Measurements from ENCODE around the gene ELK4. TPM values are rescaled to one million over a fixed set of nuclear protein-coding genes. Genes with fewer than 3 reads are reported as not detected.

ELK4 gene
- total RNA-seq, 1 donor from 2014 or later: 57.1 TPM

DNA sequence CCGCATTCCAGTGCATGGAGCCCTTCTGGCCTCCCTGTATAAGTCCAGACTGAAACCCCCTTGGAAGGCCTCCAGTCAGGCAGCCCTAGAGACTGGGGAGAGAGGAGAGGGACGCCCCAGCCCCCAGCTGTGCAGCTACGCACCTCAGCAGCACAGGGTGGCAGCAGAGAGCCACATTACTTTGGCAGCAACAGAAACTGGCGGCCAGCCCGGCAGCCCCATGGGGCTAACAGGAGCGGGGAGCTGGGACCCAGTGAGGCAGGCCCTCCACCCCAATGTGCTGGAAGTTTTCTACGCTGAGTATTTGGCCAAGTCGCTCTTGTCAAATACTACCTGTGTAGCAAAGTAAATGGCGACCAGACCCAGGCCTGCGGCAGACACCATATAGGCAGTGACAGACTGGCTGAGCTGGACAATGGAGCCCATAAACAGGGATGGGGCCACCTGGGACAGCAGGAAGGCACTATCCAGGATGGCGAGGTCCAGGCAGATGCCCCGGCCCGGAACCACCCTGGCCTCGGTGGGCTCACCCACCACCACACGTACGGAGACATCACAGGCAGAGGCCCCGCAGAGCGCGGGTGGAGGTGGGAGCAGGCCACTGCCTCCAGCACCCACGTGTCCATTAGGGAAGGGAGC, 27.3 kb upstream of the ELK4 start:
- H3K27ac Mint-ChIP-seq (ENCODE audit: unreplicated experiment): no peak overlapping the region
- no peaks in the 10 kb centered on the region for H3K9me3 Mint-ChIP-seq (ENCODE audit: unreplicated experiment)
- H3K36me3 Mint-ChIP-seq (ENCODE audit: low read depth, unreplicated experiment): peaks cover 7% of the 10 kb centered on the region
- H3K27me3 Mint-ChIP-seq (ENCODE audit: unreplicated experiment): peaks cover 6% of the 10 kb centered on the region
- peak; percentile 88 for DNase-seq (ENCODE audit: low spot score)
- peaks cover 44% of the 10 kb centered on the region for H3K4me1 Mint-ChIP-seq (ENCODE audit: unreplicated experiment)
- TF ChIP-seq, protein P1, sequence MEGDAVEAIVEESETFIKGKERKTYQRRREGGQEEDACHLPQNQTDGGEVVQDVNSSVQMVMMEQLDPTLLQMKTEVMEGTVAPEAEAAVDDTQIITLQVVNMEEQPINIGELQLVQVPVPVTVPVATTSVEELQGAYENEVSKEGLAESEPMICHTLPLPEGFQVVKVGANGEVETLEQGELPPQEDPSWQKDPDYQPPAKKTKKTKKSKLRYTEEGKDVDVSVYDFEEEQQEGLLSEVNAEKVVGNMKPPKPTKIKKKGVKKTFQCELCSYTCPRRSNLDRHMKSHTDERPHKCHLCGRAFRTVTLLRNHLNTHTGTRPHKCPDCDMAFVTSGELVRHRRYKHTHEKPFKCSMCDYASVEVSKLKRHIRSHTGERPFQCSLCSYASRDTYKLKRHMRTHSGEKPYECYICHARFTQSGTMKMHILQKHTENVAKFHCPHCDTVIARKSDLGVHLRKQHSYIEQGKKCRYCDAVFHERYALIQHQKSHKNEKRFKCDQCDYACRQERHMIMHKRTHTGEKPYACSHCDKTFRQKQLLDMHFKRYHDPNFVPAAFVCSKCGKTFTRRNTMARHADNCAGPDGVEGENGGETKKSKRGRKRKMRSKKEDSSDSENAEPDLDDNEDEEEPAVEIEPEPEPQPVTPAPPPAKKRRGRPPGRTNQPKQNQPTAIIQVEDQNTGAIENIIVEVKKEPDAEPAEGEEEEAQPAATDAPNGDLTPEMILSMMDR (IDR thresholded peaks at IDR 0.05; ENCODE audit: unreplicated experiment): peak; percentile 75
- no peak overlapping the region for H3K4me3 Mint-ChIP-seq (ENCODE audit: unreplicated experiment)

DNA sequence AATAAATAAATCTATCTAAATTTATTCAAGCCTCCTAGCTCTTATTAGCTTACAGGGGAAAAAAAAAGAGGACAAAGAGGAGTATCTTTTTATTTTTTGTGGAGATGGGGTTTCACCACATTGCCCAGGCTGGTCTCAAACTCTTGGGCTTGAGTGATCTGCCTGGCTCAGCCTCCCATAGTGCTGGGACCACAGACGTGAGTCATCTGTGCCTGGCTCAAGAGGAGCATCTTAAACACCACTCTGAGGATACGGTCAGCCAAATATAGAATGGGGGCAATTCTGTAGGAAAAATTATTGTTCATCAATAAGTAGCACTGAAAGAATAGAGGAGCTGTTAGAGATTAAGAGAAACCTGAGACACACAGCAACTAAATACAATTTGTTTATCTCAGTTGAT, 24.4 kb upstream of the ELK4 start:
- Mint-ChIP-seq H3K36me3 (ENCODE audit: low read depth, unreplicated experiment) (no peaks in the 10 kb centered on the region), H3K4me1 (ENCODE audit: unreplicated experiment) (peaks cover 28% of the 10 kb centered on the region), H3K27ac (ENCODE audit: unreplicated experiment) (no peak overlapping the region), H3K4me3 (ENCODE audit: unreplicated experiment) (no peak overlapping the region), H3K9me3 (ENCODE audit: unreplicated experiment) (no peaks in the 10 kb centered on the region), H3K27me3 (ENCODE audit: unreplicated experiment) (peaks cover 4% of the 10 kb centered on the region)
- no peak for DNase-seq (ENCODE audit: low spot score)
- TF ChIP-seq, protein P1 (IDR thresholded peaks at IDR 0.05; ENCODE audit: unreplicated experiment): no peak

DNA sequence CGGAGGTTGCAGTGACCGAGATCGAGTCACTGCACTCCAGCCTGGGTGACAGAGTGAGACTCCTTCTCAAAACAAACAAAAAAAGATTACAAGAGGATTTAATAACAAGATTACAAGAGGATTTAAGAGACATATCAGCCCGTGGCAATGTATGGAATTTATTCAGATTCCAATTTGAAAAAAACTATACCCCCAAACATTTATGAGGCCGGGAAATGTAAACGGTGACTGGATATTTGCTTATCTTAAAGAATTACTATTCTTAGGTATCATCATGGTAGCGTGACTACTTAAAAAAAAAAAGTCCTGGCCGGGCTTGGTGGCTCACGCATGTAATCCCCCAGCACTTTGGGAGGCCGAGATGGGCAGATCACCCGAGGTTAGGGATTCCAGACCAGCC, 21.2 kb upstream of the ELK4 start:
- Mint-ChIP-seq H3K4me3 (ENCODE audit: unreplicated experiment) (no peak overlapping the region), H3K27ac (ENCODE audit: unreplicated experiment) (no peak overlapping the region), H3K27me3 (ENCODE audit: unreplicated experiment) (no peaks in the 10 kb centered on the region), H3K4me1 (ENCODE audit: unreplicated experiment) (peaks cover 25% of the 10 kb centered on the region), H3K36me3 (ENCODE audit: low read depth, unreplicated experiment) (peaks cover 4% of the 10 kb centered on the region), H3K9me3 (ENCODE audit: unreplicated experiment) (no peaks in the 10 kb centered on the region)
- no peak for DNase-seq (ENCODE audit: low spot score)
- TF ChIP-seq, protein P1 (IDR thresholded peaks at IDR 0.05; ENCODE audit: unreplicated experiment): no peak

DNA sequence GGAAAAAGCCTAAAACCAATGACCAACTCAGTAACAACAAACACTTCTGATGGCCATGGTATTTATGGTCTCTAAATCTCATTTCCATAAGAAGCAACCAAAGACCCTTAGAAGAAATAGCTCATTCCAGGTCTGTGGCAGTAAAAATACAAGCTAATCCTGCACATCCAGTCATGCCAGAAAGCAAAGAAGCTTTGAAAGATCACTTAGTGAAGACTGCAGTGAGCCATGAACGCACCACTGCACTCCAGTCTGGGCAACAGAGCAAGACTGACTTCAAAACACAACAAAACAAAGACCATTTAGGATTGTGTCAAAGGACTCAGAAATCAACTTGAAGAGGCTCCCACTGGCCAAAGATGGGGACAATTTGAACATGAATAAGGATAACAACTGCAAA, 18.4 kb upstream of the ELK4 start:
- H3K27me3 Mint-ChIP-seq (ENCODE audit: unreplicated experiment): no peaks in the 10 kb centered on the region
- TF ChIP-seq, protein P1 (IDR thresholded peaks at IDR 0.05; ENCODE audit: unreplicated experiment): no peak
- H3K9me3 Mint-ChIP-seq (ENCODE audit: unreplicated experiment): no peaks in the 10 kb centered on the region
- peaks cover 20% of the 10 kb centered on the region for H3K4me1 Mint-ChIP-seq (ENCODE audit: unreplicated experiment)
- no peak overlapping the region for H3K4me3 Mint-ChIP-seq (ENCODE audit: unreplicated experiment)
- no peak for DNase-seq (ENCODE audit: low spot score)
- peak overlapping the region; percentile 6 for H3K27ac Mint-ChIP-seq (ENCODE audit: unreplicated experiment)
- peaks cover 4% of the 10 kb centered on the region for H3K36me3 Mint-ChIP-seq (ENCODE audit: low read depth, unreplicated experiment)

DNA sequence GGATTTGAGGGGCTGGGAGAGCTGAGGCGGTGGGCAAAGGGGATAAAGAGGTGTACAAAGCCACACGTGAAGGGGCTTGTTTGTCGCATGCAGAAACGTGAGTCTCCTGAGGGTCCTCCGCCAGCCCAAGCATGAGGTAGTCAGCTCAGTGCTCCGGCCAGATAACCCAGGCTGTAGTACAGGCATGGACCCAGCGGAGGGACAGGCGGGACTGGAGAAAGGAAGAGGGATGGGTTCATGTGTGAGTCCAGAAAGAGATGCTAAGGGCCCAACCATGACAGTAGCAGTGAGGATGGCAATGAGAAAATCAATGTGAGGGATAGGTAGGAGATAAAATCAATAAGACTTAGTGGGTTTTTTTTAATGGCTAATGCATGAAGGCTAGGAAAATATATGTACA, 13.7 kb upstream of the ELK4 start:
- H3K27me3 Mint-ChIP-seq (ENCODE audit: unreplicated experiment): peaks cover 3% of the 10 kb centered on the region
- TF ChIP-seq, protein P1 (IDR thresholded peaks at IDR 0.05; ENCODE audit: unreplicated experiment): no peak
- H3K27ac Mint-ChIP-seq (ENCODE audit: unreplicated experiment): no peak overlapping the region
- H3K9me3 Mint-ChIP-seq (ENCODE audit: unreplicated experiment): no peaks in the 10 kb centered on the region
- H3K36me3 Mint-ChIP-seq (ENCODE audit: low read depth, unreplicated experiment): peaks cover 4% of the 10 kb centered on the region
- peaks cover 16% of the 10 kb centered on the region for H3K4me1 Mint-ChIP-seq (ENCODE audit: unreplicated experiment)
- no peak overlapping the region for H3K4me3 Mint-ChIP-seq (ENCODE audit: unreplicated experiment)
- no peak for DNase-seq (ENCODE audit: low spot score)

Measured in endothelial cell (in vitro differentiated cells).